Karpas-422 (cell line): ENCODE measurements around the gene KBTBD13. TPM values are rescaled to one million over a fixed set of nuclear protein-coding genes. Genes with fewer than 3 reads are reported as not detected.

Source experiments
- DNase-seq: peaks from one replicate; pipeline ENCODE4 v3.0.0-alpha.2; 2015
- H2AFZ ChIP-seq: fragments of 200-600 bp; sonication (generic); 2 replicates; pipeline ENCODE4 v1.6.1; 2014; ENCODE audit warnings: antibody characterized with exemption, low read length, mixed read lengths
- H3K27ac ChIP-seq: fragments of 200-600 bp; sonication (generic); 2 replicates; pipeline ENCODE4 v1.5.1; 2014; ENCODE audit warnings: mild to moderate bottlenecking, low read length, moderate library complexity
- H3K27me3 ChIP-seq: fragments of 200-600 bp; sonication (generic); 2 replicates; pipeline ENCODE4 v1.6.1; 2014; ENCODE audit warnings: low read length, mixed read lengths
- H3K36me3 ChIP-seq: fragments of 200-600 bp; sonication (generic); 2 replicates; pipeline ENCODE4 v1.6.1; 2014; ENCODE audit warnings: low read length, mixed read lengths; ENCODE audit not compliant: insufficient read depth
- H3K4me1 ChIP-seq: fragments of 200-600 bp; sonication (generic); 2 replicates; pipeline ENCODE4 v1.6.1; 2014; ENCODE audit warnings: mild to moderate bottlenecking, low read length, mixed read lengths
- H3K4me2 ChIP-seq: fragments of 200-600 bp; sonication (generic); 2 replicates; pipeline ENCODE4 v1.6.1; 2014; ENCODE audit warnings: low read length, low read depth, mild to moderate bottlenecking; ENCODE audit not compliant: poor library complexity, severe bottlenecking
- H3K4me3 ChIP-seq: fragments of 200-600 bp; sonication (generic); 2 replicates; pipeline ENCODE4 v1.5.1; 2014; ENCODE audit warnings: mild to moderate bottlenecking, antibody characterized with exemption, low read length, mixed read lengths
- H3K79me2 ChIP-seq: fragments of 200-600 bp; sonication (generic); 2 replicates; pipeline ENCODE4 v1.6.1; 2014; ENCODE audit warnings: mild to moderate bottlenecking, low read length, mixed read lengths
- H3K9ac ChIP-seq: fragments of 200-600 bp; sonication (generic); 2 replicates; pipeline ENCODE4 v1.6.0; 2014; ENCODE audit warnings: low read length
- H3K9me2 ChIP-seq: fragments of 200-600 bp; sonication (generic), shearing (Covaris generic); replicated peaks from 2 replicates; pipeline ENCODE4 v1.6.0; 2014; ENCODE audit warnings: mild to moderate bottlenecking, low read length, moderate library complexity; ENCODE audit not compliant: insufficient read depth
- H3K9me3 ChIP-seq: fragments of 300-700, 200-600 bp; sonication (generic); 2 replicates; pipeline ENCODE4 v1.6.1; 2014; ENCODE audit warnings: low read length, mixed read lengths
- H4K20me1 ChIP-seq: fragments of 200-600 bp; sonication (generic); 2 replicates; pipeline ENCODE4 v1.6.1; 2014; ENCODE audit warnings: mild to moderate bottlenecking, antibody characterized with exemption, low read length, low read depth; ENCODE audit not compliant: insufficient read depth
- total RNA-seq: library from RNA; depleted of rRNA; stranded (reverse); fragments of >200 nt; shearing (Covaris generic); gene quantifications from 2 replicates; pipeline ENCODE4 v1.2.3, GENCODE V29; 2014; ENCODE audit warnings: low replicate concordance

KBTBD13 gene
- total RNA-seq, 1 experiment from 2014 or later = not detected

- Histone ChIP-seq H3K4me3 (no peak overlapping the region), H3K4me2 (no peak overlapping the region), H3K9me2 (no peaks in the 10 kb centered on the region), H3K36me3 (no peaks in the 10 kb centered on the region), H3K27me3 (no peaks in the 10 kb centered on the region), H3K9me3 (no peaks in the 10 kb centered on the region), H3K79me2 (no peaks in the 10 kb centered on the region), H3K4me1 (peaks cover 2% of the 10 kb centered on the region; the same call in 1 of the 2 replicates), H3K9ac (no peak overlapping the region), H3K27ac (no peak overlapping the region), H2AFZ (no peak overlapping the region), H4K20me1 (no peaks in the 10 kb centered on the region)
- DNase-seq = no peak
These were observed 21.2 kb upstream of the KBTBD13 start for GRCh38 chr15:65055201-65055870.

GRCh38 chr15:65056106-65056505, 20.4 kb upstream of the KBTBD13 start:
- no peaks in the 10 kb centered on the region for H3K4me1 ChIP-seq
- no peak overlapping the region for H3K4me2 ChIP-seq
- no peaks in the 10 kb centered on the region for H3K27me3 ChIP-seq
- H2AFZ ChIP-seq = no peak overlapping the region
- H3K79me2 ChIP-seq = no peaks in the 10 kb centered on the region
- no peak overlapping the region for H3K9ac ChIP-seq
- no peaks in the 10 kb centered on the region for H3K9me2 ChIP-seq
- no peaks in the 10 kb centered on the region for H3K36me3 ChIP-seq
- H3K27ac ChIP-seq = no peak overlapping the region
- H3K4me3 ChIP-seq = no peak overlapping the region
- DNase-seq = no peak
- H3K9me3 ChIP-seq = no peaks in the 10 kb centered on the region
- H4K20me1 ChIP-seq = no peaks in the 10 kb centered on the region

- Histone ChIP-seq H3K4me1 (no peaks in the 10 kb centered on the region), H3K36me3 (no peaks in the 10 kb centered on the region), H4K20me1 (no peaks in the 10 kb centered on the region), H3K9ac (no peak overlapping the region), H3K4me3 (no peak overlapping the region), H3K27ac (no peak overlapping the region), H3K4me2 (no peak overlapping the region), H3K9me2 (no peaks in the 10 kb centered on the region), H2AFZ (no peak overlapping the region), H3K79me2 (no peaks in the 10 kb centered on the region), H3K27me3 (no peaks in the 10 kb centered on the region), H3K9me3 (no peaks in the 10 kb centered on the region)
- DNase-seq = no peak
These were observed 19.5 kb upstream of the KBTBD13 start for GRCh38 chr15:65056868-65057548.

GRCh38 chr15:65057549-65057940, 19.0 kb upstream of the KBTBD13 start:
- Histone ChIP-seq H3K9me2 (no peaks in the 10 kb centered on the region), H2AFZ (no peak overlapping the region), H3K36me3 (no peaks in the 10 kb centered on the region), H3K4me3 (no peak overlapping the region), H3K27ac (no peak overlapping the region), H3K79me2 (no peaks in the 10 kb centered on the region), H4K20me1 (no peaks in the 10 kb centered on the region), H3K9me3 (no peaks in the 10 kb centered on the region), H3K4me2 (no peak overlapping the region), H3K27me3 (no peaks in the 10 kb centered on the region), H3K9ac (no peak overlapping the region), H3K4me1 (no peaks in the 10 kb centered on the region)
- no peak for DNase-seq

- H3K9me3 ChIP-seq = no peaks in the 10 kb centered on the region
- no peak overlapping the region for H3K27ac ChIP-seq
- no peaks in the 10 kb centered on the region for H3K27me3 ChIP-seq
- H4K20me1 ChIP-seq = no peaks in the 10 kb centered on the region
- H3K79me2 ChIP-seq = no peaks in the 10 kb centered on the region
- H3K4me3 ChIP-seq = no peak overlapping the region
- H3K9me2 ChIP-seq = no peaks in the 10 kb centered on the region
- H3K36me3 ChIP-seq = no peaks in the 10 kb centered on the region
- no peak overlapping the region for H3K9ac ChIP-seq
- no peak for DNase-seq
- no peak overlapping the region for H2AFZ ChIP-seq
- H3K4me2 ChIP-seq = no peak overlapping the region
- no peaks in the 10 kb centered on the region for H3K4me1 ChIP-seq
These were observed 17.9 kb upstream of the KBTBD13 start for GRCh38 chr15:65058394-65059368.

GRCh38 chr15:65059369-65059750, 17.2 kb upstream of the KBTBD13 start:
- H3K4me1 ChIP-seq = no peaks in the 10 kb centered on the region
- H3K36me3 ChIP-seq = no peaks in the 10 kb centered on the region

GRCh38 chr15:65059931-65060596, 16.5 kb upstream of the KBTBD13 start:
- DNase-seq = no peak
- Histone ChIP-seq H4K20me1 (no peaks in the 10 kb centered on the region), H2AFZ (no peak overlapping the region), H3K27me3 (no peaks in the 10 kb centered on the region), H3K4me1 (no peaks in the 10 kb centered on the region), H3K4me2 (no peak overlapping the region), H3K9ac (no peak overlapping the region), H3K4me3 (no peak overlapping the region), H3K27ac (no peak overlapping the region), H3K9me3 (no peaks in the 10 kb centered on the region), H3K36me3 (no peaks in the 10 kb centered on the region), H3K79me2 (no peaks in the 10 kb centered on the region), H3K9me2 (no peaks in the 10 kb centered on the region)

More at GRCh38 chr15:65059369-65059750, 17.2 kb upstream of the KBTBD13 start:
- Histone ChIP-seq H2AFZ (no peak overlapping the region), H3K79me2 (no peaks in the 10 kb centered on the region), H3K4me3 (no peak overlapping the region), H3K9ac (no peak overlapping the region), H4K20me1 (no peaks in the 10 kb centered on the region), H3K4me2 (no peak overlapping the region), H3K9me3 (no peaks in the 10 kb centered on the region), H3K27me3 (no peaks in the 10 kb centered on the region), H3K27ac (no peak overlapping the region), H3K9me2 (no peaks in the 10 kb centered on the region)
- no peak for DNase-seq
